NCI-H2227 (cell line): Measurements from ENCODE around the gene OR6N1.

Experiments
- DNase-seq: peaks from one replicate; lab custom pipeline; 2025; ENCODE audit not compliant: unreplicated experiment; lab: John Stamatoyannopoulos, UW

OR6N1 gene

DNA sequence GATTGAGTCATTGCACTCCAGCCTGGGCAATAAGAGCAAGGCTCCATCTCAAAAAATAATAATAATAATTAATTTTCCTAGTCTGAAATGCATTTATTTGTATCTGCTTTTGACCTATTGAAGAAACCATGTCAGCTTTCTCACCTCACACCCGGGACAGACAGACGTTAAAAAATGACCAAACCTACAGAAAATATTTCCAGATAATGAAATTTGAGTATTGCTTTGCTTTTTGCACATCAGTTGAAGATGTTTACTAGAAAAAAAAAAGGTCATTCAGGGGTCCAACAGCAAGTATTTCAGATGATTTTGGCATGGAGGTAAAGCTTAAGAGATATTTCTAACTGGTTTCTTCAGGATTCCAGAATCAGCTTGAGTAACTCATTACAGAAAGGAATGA is 17.6 kb downstream of the OR6N1 start, which contains the start of gene OR6K6:
TSS of gene OR6K6 (plus strand) at position 301 of the 400 bp plus-strand sequence. CDS start 168 bp downstream, outside the sequence.
- DNase-seq: no peak

DNA sequence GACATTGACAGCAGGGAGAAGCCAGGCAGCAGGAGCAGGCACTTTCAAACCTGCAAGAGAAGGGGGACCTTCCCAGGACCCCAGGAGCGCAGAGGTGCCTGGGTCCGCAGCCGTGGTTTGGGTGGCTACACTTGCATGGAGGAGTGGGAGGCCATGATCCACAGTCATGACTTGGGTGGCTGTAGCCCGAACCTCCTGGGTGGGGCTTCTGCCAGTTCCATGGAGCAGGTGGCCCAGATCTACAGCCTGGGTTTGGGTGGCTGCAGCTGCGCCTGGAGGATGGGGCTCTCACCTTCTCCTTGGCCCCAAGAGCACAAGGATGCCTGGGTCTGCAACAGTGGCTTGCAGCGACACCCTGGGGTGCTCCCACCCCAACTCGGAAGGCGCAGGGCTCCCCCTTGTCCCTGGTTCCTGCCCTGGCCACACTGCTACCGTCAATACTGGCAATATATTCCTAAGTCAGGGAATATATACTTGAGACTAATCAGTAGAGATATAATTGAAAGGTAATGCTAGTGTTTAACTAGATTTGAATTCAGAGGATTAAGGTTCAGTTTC is 19.8 kb downstream of the OR6N1 start:
- no peak for DNase-seq

DNA sequence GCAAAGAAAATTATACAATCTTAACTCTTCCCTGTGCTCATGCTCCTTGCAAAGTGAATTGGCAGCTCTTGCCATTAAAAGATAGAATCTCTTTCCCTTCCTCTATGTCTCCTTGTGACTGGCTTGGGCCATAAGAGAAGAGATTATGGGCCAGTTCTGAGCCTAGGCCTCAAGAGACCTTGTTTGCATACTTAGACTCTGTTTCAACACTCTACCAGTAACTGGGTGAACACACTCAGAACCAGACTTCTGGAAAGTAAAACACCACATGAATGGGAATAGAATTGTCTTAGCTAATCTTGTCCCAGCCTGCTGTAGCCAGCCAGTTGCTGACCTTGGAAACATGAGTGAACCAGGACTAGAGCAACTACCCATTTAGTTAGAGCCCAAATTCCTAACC is 36.1 kb downstream of the OR6N1 start:
- no peak for DNase-seq

DNA sequence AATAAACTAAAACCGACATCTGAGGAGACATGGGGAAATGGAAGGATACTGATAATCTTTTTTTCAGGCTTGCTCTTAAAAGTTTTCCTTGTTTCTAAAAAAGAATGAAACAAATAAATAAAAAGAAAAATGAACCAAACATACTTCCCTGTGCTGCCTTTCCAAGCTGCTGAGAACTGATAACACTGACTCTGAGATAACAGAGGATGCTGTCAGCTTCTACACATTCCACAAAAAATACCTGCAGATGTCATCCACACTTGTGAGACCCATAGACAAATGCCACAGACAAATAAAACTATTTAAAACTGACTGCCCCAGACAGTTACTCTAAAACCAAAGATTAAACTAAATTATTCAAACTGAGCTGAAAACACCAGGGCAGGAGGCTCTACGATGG is 39.5 kb downstream of the OR6N1 start:
- DNase-seq: no peak

DNA sequence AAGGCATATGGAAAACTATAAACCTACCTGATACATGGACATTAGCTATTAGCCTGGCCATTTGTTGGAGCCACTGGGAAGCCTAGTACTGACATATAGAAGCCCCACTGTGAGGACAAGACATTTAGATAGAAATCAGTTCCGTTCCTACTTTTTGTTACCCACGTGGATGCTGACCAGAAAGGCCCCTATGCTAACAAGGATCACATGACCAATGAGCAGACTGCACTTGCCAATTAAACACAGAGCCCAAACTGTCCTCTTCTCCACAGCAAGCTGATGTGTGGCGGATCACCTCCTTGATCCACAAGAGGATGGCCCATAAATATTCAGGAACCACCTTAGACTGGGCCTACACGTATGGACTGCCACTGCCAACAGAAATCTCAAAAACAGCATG is 40.3 kb downstream of the OR6N1 start:
- DNase-seq: no peak

DNA sequence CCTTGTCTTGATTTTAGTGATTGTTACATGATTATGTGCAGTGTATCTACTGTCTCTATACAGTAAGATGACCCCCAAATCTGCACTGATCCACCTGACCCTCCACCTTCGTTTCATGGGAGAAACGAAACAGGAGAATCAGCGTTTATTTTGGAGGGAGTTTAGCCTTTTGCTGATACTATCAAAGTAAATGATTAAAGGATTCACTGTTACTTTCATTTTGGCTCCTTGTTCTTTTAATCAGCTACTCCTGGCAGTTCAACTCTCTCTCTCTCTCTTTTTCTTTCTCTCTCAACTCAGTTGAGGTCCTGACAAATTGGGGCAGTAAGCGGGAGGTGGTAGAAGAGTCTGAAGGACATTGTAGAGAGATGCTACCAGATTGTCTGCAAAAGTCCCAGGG is 41.5 kb downstream of the OR6N1 start:
- DNase-seq: no peak

DNA sequence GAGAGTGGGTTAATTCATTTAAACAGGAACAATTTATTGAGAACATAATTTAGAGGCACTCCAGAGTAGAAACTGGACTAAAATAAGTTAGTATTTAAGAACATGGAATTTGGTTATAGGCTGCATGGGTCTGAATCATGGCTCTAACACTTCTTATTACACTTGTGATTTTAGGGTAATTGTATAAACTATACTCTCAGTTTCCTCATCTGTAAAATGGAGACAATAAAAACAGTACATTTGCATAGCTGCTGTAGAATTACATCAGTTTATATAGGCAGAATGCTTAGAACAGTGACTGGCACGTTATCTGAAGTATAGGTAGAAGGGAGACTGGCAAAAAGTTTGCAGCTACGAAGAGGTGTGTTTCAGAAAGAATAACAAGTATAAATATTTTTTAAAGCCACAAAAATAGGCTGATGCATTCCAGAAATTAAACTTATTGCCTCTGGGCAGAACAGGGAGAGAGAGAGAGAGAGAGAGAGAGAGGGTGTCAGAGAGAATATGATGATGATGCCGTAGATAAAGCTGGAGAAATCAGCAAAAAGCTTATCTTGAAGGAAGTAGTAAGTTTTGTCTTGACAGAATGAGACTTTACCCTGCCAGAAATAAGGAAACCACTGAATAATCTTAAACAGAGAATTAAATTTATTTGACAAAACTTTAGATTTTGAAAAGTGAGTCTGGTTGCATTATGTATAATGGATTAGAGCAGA is 43.3 kb downstream of the OR6N1 start:
- no peak for DNase-seq

DNA sequence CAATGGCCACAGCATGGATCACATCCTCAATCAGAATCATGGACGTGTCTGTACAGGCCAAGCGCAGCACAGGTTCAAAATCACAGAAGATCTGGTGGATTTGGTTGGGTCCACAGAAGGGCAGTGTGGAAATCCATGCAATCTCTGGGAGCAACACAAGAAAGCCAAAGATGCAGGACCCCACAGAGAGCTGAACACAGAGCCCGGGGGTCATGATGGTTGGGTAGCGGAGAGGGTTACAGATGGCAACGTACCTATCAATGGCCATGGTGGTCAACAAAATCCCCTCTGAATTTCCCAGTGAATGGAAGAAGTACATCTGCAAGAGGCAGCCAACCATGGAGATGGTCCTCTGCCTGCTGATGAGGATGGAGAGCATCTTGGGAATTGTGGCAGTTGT is 47.6 kb downstream of the OR6N1 start:
- DNase-seq: no peak

DNA sequence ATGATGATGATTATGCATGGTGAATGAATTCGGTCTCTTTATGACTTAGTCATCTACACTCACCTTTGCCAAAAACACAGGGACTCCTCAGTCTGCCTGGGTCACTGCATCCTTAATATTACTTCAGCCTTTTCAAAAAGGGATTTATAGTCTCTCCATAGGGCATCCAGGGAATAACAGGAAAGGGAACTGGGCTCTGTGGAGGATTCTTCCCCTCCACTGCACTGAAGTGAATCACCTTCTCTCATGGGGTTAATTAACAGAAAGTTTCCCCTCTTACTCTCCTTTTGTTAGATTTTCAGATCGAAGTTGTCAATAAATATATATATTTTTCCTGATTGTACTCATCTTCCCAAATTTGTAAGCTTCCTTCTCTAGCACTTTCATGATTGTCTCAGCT is 51.4 kb downstream of the OR6N1 start, which contains the start of gene OR6K3:
TSS of gene OR6K3 (minus strand) at position 101 of the 400 bp plus-strand sequence. CDS start 2,605 bp downstream, outside the sequence.
- no peak for DNase-seq

DNA sequence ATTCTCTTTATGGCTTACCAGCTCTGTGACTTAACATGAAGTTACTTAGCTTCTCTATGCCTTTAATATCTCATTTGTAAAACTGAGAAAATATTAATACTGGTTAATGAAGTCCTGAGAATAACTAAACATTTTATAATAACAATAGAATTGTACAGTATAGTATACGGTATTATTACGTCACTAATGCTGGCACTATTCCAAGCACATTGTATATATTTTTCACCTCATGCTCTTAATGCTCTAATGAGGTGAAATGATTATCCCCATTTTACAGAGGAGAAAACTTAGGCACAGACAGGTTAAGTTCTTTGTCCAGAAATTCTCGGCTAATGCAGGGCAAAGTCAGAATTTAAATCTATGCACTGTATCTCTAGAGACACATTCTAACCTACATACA is 52.3 kb downstream of the OR6N1 start:
- no peak for DNase-seq

DNA sequence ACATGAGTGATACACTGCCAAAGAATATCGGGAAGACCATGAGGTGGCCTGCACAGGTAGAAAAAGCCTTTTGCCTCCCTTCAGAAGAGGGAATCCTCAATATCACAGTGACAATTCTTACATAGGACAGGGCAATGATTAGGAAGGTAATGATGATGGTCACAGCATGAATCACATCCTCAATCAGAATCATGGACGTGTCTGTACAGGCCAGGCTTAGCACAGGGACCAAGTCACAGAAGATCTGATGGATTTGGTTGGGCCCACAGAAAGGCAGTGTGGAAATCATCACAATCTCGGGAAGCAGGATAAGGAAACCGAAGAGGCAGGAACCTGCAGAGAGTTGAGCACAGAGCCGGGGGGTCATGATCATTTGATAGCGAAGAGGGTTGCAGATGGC is 54.7 kb downstream of the OR6N1 start:
- DNase-seq: no peak

DNA sequence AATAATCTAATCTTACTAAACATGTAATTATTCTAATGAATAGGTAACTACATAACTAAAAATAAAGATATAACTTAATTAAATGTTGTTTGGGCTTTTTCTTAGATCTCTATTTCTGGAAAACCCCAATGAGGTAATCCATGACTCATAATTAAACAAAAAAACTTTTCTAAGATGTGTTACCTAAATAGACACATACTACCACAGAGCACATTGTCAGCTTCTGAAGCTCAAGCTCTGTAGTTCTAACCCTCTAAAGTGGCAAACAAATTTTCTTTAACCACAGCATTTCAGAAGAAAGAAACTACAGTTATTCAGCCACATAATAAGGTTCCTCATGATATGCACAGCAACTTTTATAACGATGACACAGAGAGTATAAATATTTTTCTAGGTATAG is 55.7 kb downstream of the OR6N1 start:
- DNase-seq: no peak

DNA sequence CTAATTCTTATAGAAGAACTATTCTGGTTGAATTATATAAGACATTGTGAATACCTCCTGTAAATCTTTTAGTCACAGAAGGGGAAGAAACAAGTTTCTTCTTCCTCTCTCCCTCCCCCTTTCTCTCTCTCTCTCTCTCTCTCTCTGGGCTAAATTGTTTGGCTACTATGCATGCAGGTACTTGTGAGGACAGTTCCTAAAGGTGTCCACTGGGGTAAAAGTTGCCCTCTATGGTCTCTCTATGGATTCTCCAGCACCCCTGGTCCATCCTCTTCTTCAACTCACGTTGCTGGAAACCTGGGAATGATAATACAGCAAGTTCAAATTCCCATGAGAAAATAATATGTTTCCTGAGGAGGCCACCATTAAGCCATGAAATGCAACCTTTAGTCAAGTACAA is 57.2 kb downstream of the OR6N1 start:
- no peak for DNase-seq
